ENCODE measurements around the gene PABPC1L. TPM values are rescaled to one million over a fixed set of nuclear protein-coding genes. Genes with fewer than 3 reads are reported as not detected.
"Not testable (repeated sequence)": the region's sequence is repeated elsewhere in the genome, so short reads cannot be mapped to it uniquely, and the experiment has no call there.

Gene PABPC1L
- 1 to 10 TPM; 5.9 to 9.9 TPM for total RNA-seq
- long read RNA-seq, donor 1, partial matches to known transcripts: 1 of 3 reads
- long read RNA-seq, donor 1, other reads (novel, unspliced or antisense): 0 of 3 reads
- long read RNA-seq, donor 2, partial matches to known transcripts: 1 of 2 reads
- long read RNA-seq, donor 2, other reads (novel, unspliced or antisense): 1 of 2 reads

- intact Hi-C loops (cut with DNase I): no loop called here
- DNase-seq (ENCODE audit: low spot score): peak; percentile 88
Measured at GRCh38 chr20:44909872-44910689, at the start of gene PABPC1L. TSS of gene PABPC1L (plus strand) at chr20:44910060. CDS start at chr20:44910144, 84 bp downstream.

DNA sequence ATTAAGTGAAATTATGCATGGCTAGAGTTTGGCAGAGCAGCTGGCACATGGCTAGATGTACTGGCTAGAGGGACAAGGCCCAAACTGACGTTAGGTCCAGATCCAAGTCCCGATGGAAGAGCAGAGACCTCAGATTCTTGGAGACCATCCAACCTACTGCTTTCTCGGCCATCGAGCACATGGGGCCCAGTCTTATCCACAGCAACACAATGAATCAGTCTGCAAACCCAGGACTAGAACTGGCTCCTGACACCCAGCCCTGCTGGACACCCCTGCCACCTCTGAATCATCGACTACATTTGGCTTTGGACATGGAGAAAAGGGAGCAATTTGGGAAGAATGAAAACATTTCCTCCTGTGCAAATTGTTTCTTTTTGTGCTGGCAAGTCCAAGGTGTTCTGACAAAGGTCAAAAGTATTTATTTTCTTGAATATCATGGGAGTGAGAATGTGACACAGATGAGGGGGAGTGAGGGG is 48.3 kb upstream of the PABPC1L start:
- intact Hi-C loops (cut with DNase I): loop anchor here in 1 of 2 donors (10.0 kb wide), 1 partner anchor 177 kb away; no protein-coding TSS in a partner anchor
- peak; percentile 84 for DNase-seq (ENCODE audit: low spot score)

- DNase-seq (ENCODE audit: low spot score): no peak
- intact Hi-C loops (cut with DNase I): loop anchor here in 1 of 2 donors (10.0 kb wide), 1 partner anchor 177 kb away; no protein-coding TSS in a partner anchor
Measured at GRCh38 chr20:44862286-44862685, 47.6 kb upstream of the PABPC1L start.

GRCh38 chr20:44863365-44864084 is 46.3 kb upstream of the PABPC1L start:
- not testable (repeated sequence) for DNase-seq (ENCODE audit: low spot score)
- intact Hi-C loops (cut with DNase I): loop anchor here in 1 of 2 donors (10.0 kb wide), 1 partner anchor 179 kb away; no protein-coding TSS in a partner anchor

DNA sequence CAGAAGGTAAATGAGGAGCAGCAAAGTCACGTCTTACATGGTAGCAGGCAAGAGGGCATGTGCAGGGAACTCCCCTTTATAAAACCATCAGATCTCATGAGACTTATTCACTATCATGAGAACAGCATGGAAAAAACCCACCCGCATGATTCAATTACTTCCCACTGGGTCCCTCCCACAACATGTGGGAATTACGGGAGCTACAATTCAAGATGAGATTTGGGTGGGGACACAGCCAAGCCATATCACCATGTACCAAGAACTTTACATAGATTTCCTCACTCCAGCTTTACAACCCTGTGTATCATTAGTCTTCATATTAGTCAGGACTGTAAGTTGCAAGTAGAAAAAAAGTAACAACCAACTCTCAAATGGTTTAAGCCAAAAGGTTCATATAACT is 45.4 kb upstream of the PABPC1L start:
- DNase-seq (ENCODE audit: low spot score): not testable (repeated sequence)
- intact Hi-C loops (cut with DNase I): loop anchor here in 1 of 2 donors (10.0 kb wide), 1 partner anchor 180 kb away; no protein-coding TSS in a partner anchor

GRCh38 chr20:44866703-44867335 is 43.0 kb upstream of the PABPC1L start:
- intact Hi-C loops (cut with DNase I): loop anchor here (5.0 to 10.0 kb wide), 2 partner anchors 120 to 182 kb away; partner anchors contain the start of gene KCNK15 (in 1 of the 2)
- no peak for DNase-seq (ENCODE audit: low spot score)

DNA sequence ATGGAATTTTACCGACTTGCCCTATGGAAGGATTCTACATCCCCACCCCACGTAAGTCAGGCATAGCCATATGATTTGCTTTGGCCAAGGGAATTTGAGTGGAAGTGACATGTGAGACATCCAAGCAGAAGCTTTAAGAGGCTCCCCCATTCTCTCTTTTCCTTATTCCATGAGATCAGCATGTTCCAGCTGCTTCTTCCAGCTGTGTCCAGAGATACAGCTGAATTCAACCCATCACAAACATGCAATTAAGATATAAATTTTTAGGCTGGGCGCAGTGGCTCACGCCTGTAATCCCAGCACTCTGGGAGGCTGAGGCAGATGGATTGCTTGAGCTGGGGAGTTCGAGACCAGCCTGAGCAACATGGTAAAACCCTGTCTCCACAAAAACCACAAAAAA is 40.4 kb upstream of the PABPC1L start:
- intact Hi-C loops (cut with DNase I): loop anchor here (2.0 to 10.0 kb wide), 3 partner anchors 122 to 185 kb away; partner anchors contain the start of gene KCNK15 (in 1 of the 2)
- DNase-seq (ENCODE audit: low spot score): no peak

DNA sequence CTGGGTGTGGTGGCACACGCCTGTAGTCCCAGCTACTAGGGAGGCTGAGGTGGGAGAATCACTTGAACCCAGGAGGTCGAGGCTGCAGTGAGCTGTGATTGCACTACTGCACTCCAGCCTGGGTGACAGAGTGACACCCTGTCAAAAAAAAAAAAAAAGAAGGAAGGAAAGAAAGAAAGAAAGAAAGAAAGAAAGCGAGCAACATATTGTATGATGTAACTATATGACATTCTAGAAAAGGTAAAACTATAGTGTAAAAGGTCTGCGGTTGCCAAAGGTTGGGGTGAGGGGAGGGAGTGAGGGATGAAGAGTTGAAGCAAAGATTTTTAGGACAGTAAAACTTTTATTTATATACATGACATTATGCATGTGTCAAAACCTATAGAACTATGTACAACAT is 27.5 kb upstream of the PABPC1L start:
- intact Hi-C loops (cut with DNase I); DNase-seq (ENCODE audit: low spot score): not testable (repeated sequence)

GRCh38 chr20:44883214-44883902 is 26.5 kb upstream of the PABPC1L start:
- DNase-seq (ENCODE audit: low spot score): no peak
- intact Hi-C loops (cut with DNase I): no loop called here

DNA sequence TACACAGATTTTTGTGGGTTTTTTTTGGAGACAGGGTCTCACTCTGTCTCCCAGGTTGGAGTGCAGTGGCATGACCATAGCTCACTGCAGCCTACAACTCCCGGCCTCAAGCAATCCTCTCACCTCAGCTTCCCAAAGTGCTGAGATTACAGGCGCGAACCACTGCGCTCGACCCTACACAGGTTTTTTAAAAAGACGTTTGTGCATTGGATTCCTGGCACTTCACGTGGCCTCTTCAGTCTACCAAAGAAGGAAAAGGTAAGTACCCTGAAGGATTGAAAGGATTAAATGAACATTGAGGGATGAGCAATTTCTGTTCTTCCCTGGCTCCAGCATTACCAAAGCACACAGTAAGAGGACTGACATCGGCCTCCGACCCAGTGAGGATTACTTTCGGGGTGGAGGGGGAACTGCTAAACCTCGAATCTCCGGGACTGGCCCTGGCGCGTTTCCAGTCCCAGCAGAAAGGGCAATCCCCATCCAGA is 24.9 kb upstream of the PABPC1L start:
- DNase-seq (ENCODE audit: low spot score): no peak
- intact Hi-C loops (cut with DNase I): no loop called here

GRCh38 chr20:44885392-44886265 is 24.2 kb upstream of the PABPC1L start, which contains the start of gene YWHAB:
TSS of gene YWHAB (plus strand) at chr20:44885705. CDS start at chr20:44901534, 15,829 bp downstream.
- intact Hi-C loops (cut with DNase I): no loop called here
- DNase-seq (ENCODE audit: low spot score): peak; percentile 100

- DNase-seq (ENCODE audit: low spot score): no peak
- intact Hi-C loops (cut with DNase I): no loop called here
Measured at GRCh38 chr20:44886266-44886651, 23.6 kb upstream of the PABPC1L start.

- intact Hi-C loops (cut with DNase I): no loop called here
- DNase-seq (ENCODE audit: low spot score): no peak
Measured at GRCh38 chr20:44886828-44887227, 23.0 kb upstream of the PABPC1L start.

GRCh38 chr20:44887466-44887865 is 22.4 kb upstream of the PABPC1L start:
- DNase-seq (ENCODE audit: low spot score): no peak
- intact Hi-C loops (cut with DNase I): no loop called here

- intact Hi-C loops (cut with DNase I): no loop called here
- DNase-seq (ENCODE audit: low spot score): no peak
Measured at GRCh38 chr20:44888226-44889103, 21.4 kb upstream of the PABPC1L start.

GRCh38 chr20:44891826-44892225 is 18.0 kb upstream of the PABPC1L start:
- DNase-seq (ENCODE audit: low spot score): no peak
- intact Hi-C loops (cut with DNase I): no loop called here

All from posterior vena cava (tissue), 2 donors.